ENCODE data around the gene GRM7. TPM values are rescaled to one million over a fixed set of nuclear protein-coding genes. Genes with fewer than 3 reads are reported as not detected.

Gene GRM7
- total RNA-seq, 2 experiments from 2014 or later, result not detected

DNA sequence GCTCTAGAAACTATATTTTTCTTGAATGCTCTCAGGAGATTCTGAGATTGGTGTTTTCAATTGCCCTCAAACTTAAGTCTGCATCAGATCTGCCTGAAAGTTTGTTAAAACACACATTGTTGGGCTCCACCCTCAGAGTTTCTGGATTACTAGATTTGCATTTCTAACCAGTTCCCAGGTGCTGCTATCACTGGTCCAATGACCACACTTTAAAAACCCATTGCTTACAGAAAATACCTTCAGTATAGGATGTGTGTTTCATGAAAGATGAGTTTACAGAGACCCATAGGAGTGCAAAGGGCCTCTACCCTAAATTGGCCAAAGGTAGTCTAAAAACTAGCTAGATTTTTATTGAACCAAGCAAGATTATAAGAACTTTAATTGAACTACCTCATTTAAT lies 17.8 kb downstream of the GRM7 start:
- CTCF ChIA-PET (ENCODE audit: unreplicated experiment), result no interaction called here
- BruUV-seq (replicated peaks), result no TSS peak
- Histone ChIP-seq H2AFZ (ENCODE audit: low read length) (no peak overlapping the region), H4K20me1 (ENCODE audit: insufficient read depth, low read length) (no peaks in the 10 kb centered on the region), H3K79me2 (ENCODE audit: insufficient read depth, low read depth, low read length) (no peaks in the 10 kb centered on the region), H3K4me1 (ENCODE audit: insufficient read depth, low read length, poor library complexity, severe bottlenecking) (no peaks in the 10 kb centered on the region), H3K9me2 (ENCODE audit: insufficient read depth, low read length) (no peaks in the 10 kb centered on the region), H3K36me3 (ENCODE audit: insufficient read depth, low read length) (no peaks in the 10 kb centered on the region), H3K9me3 (ENCODE audit: low read length) (no peaks in the 10 kb centered on the region), H3K4me2 (ENCODE audit: low read length) (no peak overlapping the region), H3K27ac (ENCODE audit: low read depth, low read length, poor library complexity, severe bottlenecking) (no peak overlapping the region), H3K4me3 (ENCODE audit: low read depth, low read length, poor library complexity, severe bottlenecking) (no peak overlapping the region)
- intact Hi-C loops (cut with micrococcal nuclease; ENCODE audit: unreplicated experiment), result no loop called here
- DNase-seq (ENCODE audit: low spot score), result no peak
- POLR2A ChIA-PET, result no interaction called here
- TF ChIP-seq EZH2phosphoT487 (IDR thresholded peaks at IDR 0.05; ENCODE audit: borderline replicate concordance, low read depth, low read length), result no peak
- TF ChIP-seq, protein P1, sequence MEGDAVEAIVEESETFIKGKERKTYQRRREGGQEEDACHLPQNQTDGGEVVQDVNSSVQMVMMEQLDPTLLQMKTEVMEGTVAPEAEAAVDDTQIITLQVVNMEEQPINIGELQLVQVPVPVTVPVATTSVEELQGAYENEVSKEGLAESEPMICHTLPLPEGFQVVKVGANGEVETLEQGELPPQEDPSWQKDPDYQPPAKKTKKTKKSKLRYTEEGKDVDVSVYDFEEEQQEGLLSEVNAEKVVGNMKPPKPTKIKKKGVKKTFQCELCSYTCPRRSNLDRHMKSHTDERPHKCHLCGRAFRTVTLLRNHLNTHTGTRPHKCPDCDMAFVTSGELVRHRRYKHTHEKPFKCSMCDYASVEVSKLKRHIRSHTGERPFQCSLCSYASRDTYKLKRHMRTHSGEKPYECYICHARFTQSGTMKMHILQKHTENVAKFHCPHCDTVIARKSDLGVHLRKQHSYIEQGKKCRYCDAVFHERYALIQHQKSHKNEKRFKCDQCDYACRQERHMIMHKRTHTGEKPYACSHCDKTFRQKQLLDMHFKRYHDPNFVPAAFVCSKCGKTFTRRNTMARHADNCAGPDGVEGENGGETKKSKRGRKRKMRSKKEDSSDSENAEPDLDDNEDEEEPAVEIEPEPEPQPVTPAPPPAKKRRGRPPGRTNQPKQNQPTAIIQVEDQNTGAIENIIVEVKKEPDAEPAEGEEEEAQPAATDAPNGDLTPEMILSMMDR (conservative IDR thresholded peaks at IDR 0.05; ENCODE audit: low read length), result no peak

DNA sequence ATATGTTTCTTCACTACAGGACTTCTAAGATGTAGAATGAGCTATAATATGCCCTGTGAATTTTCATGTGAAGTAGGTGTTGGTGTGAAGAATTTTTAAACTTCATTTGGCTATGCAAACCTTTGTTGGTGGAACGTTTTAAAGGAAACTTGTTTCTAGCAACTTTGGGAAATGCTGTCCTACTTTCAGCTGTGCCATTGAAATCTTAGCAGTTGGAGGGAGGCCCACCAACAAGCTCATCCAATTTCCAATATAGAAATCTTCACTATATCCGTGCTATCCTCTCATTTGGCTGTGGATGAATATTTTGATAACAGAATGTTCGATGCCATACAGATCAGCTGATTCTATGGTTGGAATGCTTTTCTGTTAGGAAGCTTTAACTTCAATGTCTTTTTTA lies 51.3 kb downstream of the GRM7 start:
- POLR2A ChIA-PET, result interaction anchor here (0.8 to 1.3 kb wide), 2 partner anchors 11 to 13 kb away, joined by 3 to 5 read pairs; no protein-coding TSS in a partner anchor
- no peak for DNase-seq (ENCODE audit: low spot score)

DNA sequence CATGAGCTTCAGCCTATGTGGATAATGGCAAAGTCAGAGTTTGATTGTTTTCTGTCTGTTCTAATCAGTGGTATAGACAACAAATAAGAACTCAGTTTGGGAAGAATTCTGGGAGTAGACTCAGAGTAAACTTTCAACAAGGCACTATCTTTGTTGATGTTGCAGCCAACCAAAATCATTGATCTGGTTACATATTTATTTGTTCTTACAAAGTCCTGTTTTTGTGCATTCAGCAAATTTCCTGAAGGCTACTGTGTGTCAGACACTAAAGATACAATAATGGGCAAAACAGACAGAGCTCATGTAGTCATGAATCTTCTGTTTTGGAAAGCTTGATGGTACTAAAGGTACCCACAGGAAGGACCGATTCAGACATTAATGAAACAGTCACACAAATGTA lies 55.0 kb downstream of the GRM7 start:
- no peak for DNase-seq (ENCODE audit: low spot score)
- no peak overlapping the region for H2AFZ ChIP-seq (ENCODE audit: low read length)
- no peaks in the 10 kb centered on the region for H3K36me3 ChIP-seq (ENCODE audit: insufficient read depth, low read length)
- no peak overlapping the region for H3K27ac ChIP-seq (ENCODE audit: low read depth, low read length, poor library complexity, severe bottlenecking)
- TF ChIP-seq, protein P1 (conservative IDR thresholded peaks at IDR 0.05; ENCODE audit: low read length), result no peak
- no peak for TF ChIP-seq EZH2phosphoT487 (IDR thresholded peaks at IDR 0.05; ENCODE audit: borderline replicate concordance, low read depth, low read length)
- CTCF ChIA-PET (ENCODE audit: unreplicated experiment), result no interaction called here
- H3K9me3 ChIP-seq (ENCODE audit: low read length), result no peaks in the 10 kb centered on the region
- no peaks in the 10 kb centered on the region for H3K79me2 ChIP-seq (ENCODE audit: insufficient read depth, low read depth, low read length)
- no peaks in the 10 kb centered on the region for H3K9me2 ChIP-seq (ENCODE audit: insufficient read depth, low read length)
- no peaks in the 10 kb centered on the region for H4K20me1 ChIP-seq (ENCODE audit: insufficient read depth, low read length)
- POLR2A ChIA-PET, result no interaction called here
- H3K4me2 ChIP-seq (ENCODE audit: low read length), result no peak overlapping the region
- no TSS peak for BruUV-seq (replicated peaks)
- H3K4me3 ChIP-seq (ENCODE audit: low read depth, low read length, poor library complexity, severe bottlenecking), result no peak overlapping the region
- intact Hi-C loops (cut with micrococcal nuclease; ENCODE audit: unreplicated experiment), result no loop called here
- no peaks in the 10 kb centered on the region for H3K4me1 ChIP-seq (ENCODE audit: insufficient read depth, low read length, poor library complexity, severe bottlenecking)

More for the DNA sequence above, 51.3 kb downstream of the GRM7 start:
- no TSS peak for BruUV-seq (replicated peaks)
- H3K9me3 ChIP-seq (ENCODE audit: low read length), result no peaks in the 10 kb centered on the region
- no peak overlapping the region for H2AFZ ChIP-seq (ENCODE audit: low read length)
- H3K9me2 ChIP-seq (ENCODE audit: insufficient read depth, low read length), result no peaks in the 10 kb centered on the region
- H4K20me1 ChIP-seq (ENCODE audit: insufficient read depth, low read length), result no peaks in the 10 kb centered on the region
- TF ChIP-seq, protein P1 (conservative IDR thresholded peaks at IDR 0.05; ENCODE audit: low read length), result no peak
- no peak for TF ChIP-seq EZH2phosphoT487 (IDR thresholded peaks at IDR 0.05; ENCODE audit: borderline replicate concordance, low read depth, low read length)
- intact Hi-C loops (cut with micrococcal nuclease; ENCODE audit: unreplicated experiment), result no loop called here
- CTCF ChIA-PET (ENCODE audit: unreplicated experiment), result no interaction called here
- no peaks in the 10 kb centered on the region for H3K36me3 ChIP-seq (ENCODE audit: insufficient read depth, low read length)
- H3K27ac ChIP-seq (ENCODE audit: low read depth, low read length, poor library complexity, severe bottlenecking), result no peak overlapping the region
- H3K4me3 ChIP-seq (ENCODE audit: low read depth, low read length, poor library complexity, severe bottlenecking), result no peak overlapping the region
- H3K4me2 ChIP-seq (ENCODE audit: low read length), result no peak overlapping the region
- H3K79me2 ChIP-seq (ENCODE audit: insufficient read depth, low read depth, low read length), result no peaks in the 10 kb centered on the region
- no peaks in the 10 kb centered on the region for H3K4me1 ChIP-seq (ENCODE audit: insufficient read depth, low read length, poor library complexity, severe bottlenecking)
